HEK293T (cell line): Measurements from ENCODE around the gene ATP9A.

Experiments used
- CTCF ChIA-PET: fragments of 350-600 bp; formaldehyde crosslinking; extraction: SDS; loops from one replicate; lab custom pipeline; 2021; ENCODE audit warnings: antibody characterized with exemption, inconsistent platforms; lab: Yijun Ruan, JAX
- POLR2A ChIA-PET: fragments of 350-600 bp; formaldehyde crosslinking; extraction: SDS; loops from one replicate; lab custom pipeline; 2020; ENCODE audit warnings: antibody characterized with exemption, inconsistent platforms; lab: Yijun Ruan, JAX
- DNase-seq: peaks from one replicate; pipeline ENCODE4 v3.0.0; 2012; ENCODE audit warnings: mixed read lengths; ENCODE audit errors: extremely low spot score
- ARNT ChIP-seq: fragments of 450-650 bp; IDR thresholded peaks from 2 replicates; pipeline ENCODE4 v1.6.1; 2017; ENCODE audit warnings: mild to moderate bottlenecking
- BHLHE40 ChIP-seq: fragments of 450-650 bp; IDR thresholded peaks from 2 replicates; pipeline ENCODE4 v1.6.1; 2016; ENCODE audit warnings: mild to moderate bottlenecking, moderate library complexity, borderline replicate concordance
- CTBP1 ChIP-seq: fragments of 450-650 bp; IDR thresholded peaks from 2 replicates; pipeline ENCODE4 v1.6.1; 2016; ENCODE audit warnings: borderline replicate concordance
- ELF4 ChIP-seq: fragments of 450-650 bp; IDR thresholded peaks from 2 replicates; pipeline ENCODE4 v1.6.1; 2017; ENCODE audit warnings: antibody characterized with exemption
- FOXA1 ChIP-seq: fragments of 450-650 bp; IDR thresholded peaks from 2 replicates; pipeline ENCODE4 v1.6.1; 2016; ENCODE audit warnings: mild to moderate bottlenecking
- FOXK2 ChIP-seq: fragments of 450-650 bp; IDR thresholded peaks from 2 replicates; pipeline ENCODE4 v1.6.1; 2016; ENCODE audit warnings: mild to moderate bottlenecking
- FOXM1 ChIP-seq: fragments of 450-650 bp; IDR thresholded peaks from 2 replicates; pipeline ENCODE4 v1.6.1; 2017; ENCODE audit warnings: mild to moderate bottlenecking, borderline replicate concordance
- HDGF ChIP-seq: fragments of 450-650 bp; IDR thresholded peaks from 2 replicates; pipeline ENCODE4 v1.6.1; 2017; ENCODE audit warnings: antibody characterized with exemption, borderline replicate concordance
- L3MBTL2 ChIP-seq: fragments of 450-650 bp; conservative IDR thresholded peaks from 2 replicates; pipeline ENCODE4 v1.6.1; 2016; ENCODE audit warnings: mild to moderate bottlenecking
- LEF1 ChIP-seq: fragments of 450-650 bp; IDR thresholded peaks from 2 replicates; pipeline ENCODE4 v1.6.1; 2017; ENCODE audit warnings: mild to moderate bottlenecking, borderline replicate concordance
- NFRKB ChIP-seq: fragments of 450-650 bp; IDR thresholded peaks from 2 replicates; pipeline ENCODE4 v1.6.1; 2016; ENCODE audit warnings: mild to moderate bottlenecking, moderate library complexity
- PKNOX1 ChIP-seq: fragments of 450-650 bp; IDR thresholded peaks from 2 replicates; pipeline ENCODE4 v1.6.1; 2016
- SP1 ChIP-seq: fragments of 450-650 bp; IDR thresholded peaks from 2 replicates; pipeline ENCODE4 v1.6.1; 2017
- SUZ12 ChIP-seq: fragments of 450-650 bp; IDR thresholded peaks from 2 replicates; pipeline ENCODE4 v1.6.1; 2016; ENCODE audit warnings: mild to moderate bottlenecking
- TARDBP ChIP-seq: fragments of 450-650 bp; IDR thresholded peaks from 2 replicates; pipeline ENCODE4 v1.6.1; 2016
- ZNF384 ChIP-seq: fragments of 450-650 bp; IDR thresholded peaks from 2 replicates; pipeline ENCODE4 v1.6.1; 2016

The ATP9A gene

GRCh38 chr20:51597389-51598231 is 170.6 kb downstream of the ATP9A start:
- DNase-seq = no peak
- CTCF ChIA-PET = interaction anchor here (0.6 to 1.2 kb wide), 2 partner anchors 604 to 610 kb away, joined by 3 to 4 read pairs; no protein-coding TSS in a partner anchor
- TF ChIP-seq FOXM1 (no peak), HDGF (no peak), PKNOX1 (no peak), TARDBP (no peak), CTBP1 (no peak), NFRKB (no peak), FOXK2 (no peak), BHLHE40 (no peak), LEF1 (no peak), SP1 (no peak), SUZ12 (no peak), L3MBTL2 (no peak)
- POLR2A ChIA-PET = no interaction called here

GRCh38 chr20:51596668-51597388 is 171.4 kb downstream of the ATP9A start:
- TF ChIP-seq LEF1 (no peak), HDGF (no peak), BHLHE40 (no peak), CTBP1 (no peak)
- ChIA-PET POLR2A (no interaction called here), CTCF (interaction anchor here (0.5 to 1.2 kb wide), 6 partner anchors 324 to 610 kb away, joined by 3 to 11 read pairs (median 3); no protein-coding TSS in a partner anchor)
- no peak for DNase-seq

GRCh38 chr20:51595744-51596143 is 172.4 kb downstream of the ATP9A start:
- ChIA-PET CTCF (interaction anchor here (0.7 to 1.3 kb wide), 4 partner anchors 33 to 263 kb away, joined by 3 to 5 read pairs (median 4); no protein-coding TSS in a partner anchor), POLR2A (no interaction called here)
- no peak for DNase-seq
- no peak for TF ChIP-seq BHLHE40
- TF ChIP-seq NFRKB = no peak
- TF ChIP-seq LEF1 = no peak
- TF ChIP-seq FOXK2 = no peak
- no peak for TF ChIP-seq ARNT
- TF ChIP-seq CTBP1 = no peak
- no peak for TF ChIP-seq FOXA1
- no peak for TF ChIP-seq ELF4
- no peak for TF ChIP-seq ZNF384
- no peak for TF ChIP-seq SUZ12
- TF ChIP-seq TARDBP = no peak
- no peak for TF ChIP-seq FOXM1
- no peak for TF ChIP-seq L3MBTL2
- no peak for TF ChIP-seq PKNOX1
- no peak for TF ChIP-seq SP1
- no peak for TF ChIP-seq HDGF

GRCh38 chr20:51595058-51595532 is 173.1 kb downstream of the ATP9A start:
- no peak for TF ChIP-seq NFRKB
- TF ChIP-seq L3MBTL2 = peak; percentile 65
- ChIA-PET POLR2A (no interaction called here), CTCF (interaction anchor here (0.6 to 1.3 kb wide), 11 partner anchors 16 to 262 kb away, joined by 3 to 5 read pairs (median 3); no protein-coding TSS in a partner anchor)
- peak; percentile 85 for DNase-seq

GRCh38 chr20:51594236-51595057 is 173.7 kb downstream of the ATP9A start:
- CTCF ChIA-PET = interaction anchor here (0.6 to 1.3 kb wide), 10 partner anchors 15 to 261 kb away, joined by 3 to 5 read pairs (median 3); no protein-coding TSS in a partner anchor
- DNase-seq = no peak
- TF ChIP-seq HDGF (no peak), FOXA1 (no peak), ARNT (no peak), CTBP1 (no peak), ELF4 (no peak), PKNOX1 (no peak), TARDBP (no peak), SUZ12 (no peak), SP1 (no peak), ZNF384 (no peak), NFRKB (no peak), FOXK2 (no peak), LEF1 (no peak)
- POLR2A ChIA-PET = no interaction called here
